Stimulated activated CD8-positive, alpha-beta memory T cell treated with anti-CD3 and anti-CD28 coated beads, Interleukin-4, amount 100 ng/mL, for 48 hours (primary cell): ENCODE measurements around the gene INPP5B.

Experiments
- DNase-seq: peaks from one replicate; pipeline ENCODE4 v3.0.0-alpha.2; 2020

The INPP5B gene

DNA sequence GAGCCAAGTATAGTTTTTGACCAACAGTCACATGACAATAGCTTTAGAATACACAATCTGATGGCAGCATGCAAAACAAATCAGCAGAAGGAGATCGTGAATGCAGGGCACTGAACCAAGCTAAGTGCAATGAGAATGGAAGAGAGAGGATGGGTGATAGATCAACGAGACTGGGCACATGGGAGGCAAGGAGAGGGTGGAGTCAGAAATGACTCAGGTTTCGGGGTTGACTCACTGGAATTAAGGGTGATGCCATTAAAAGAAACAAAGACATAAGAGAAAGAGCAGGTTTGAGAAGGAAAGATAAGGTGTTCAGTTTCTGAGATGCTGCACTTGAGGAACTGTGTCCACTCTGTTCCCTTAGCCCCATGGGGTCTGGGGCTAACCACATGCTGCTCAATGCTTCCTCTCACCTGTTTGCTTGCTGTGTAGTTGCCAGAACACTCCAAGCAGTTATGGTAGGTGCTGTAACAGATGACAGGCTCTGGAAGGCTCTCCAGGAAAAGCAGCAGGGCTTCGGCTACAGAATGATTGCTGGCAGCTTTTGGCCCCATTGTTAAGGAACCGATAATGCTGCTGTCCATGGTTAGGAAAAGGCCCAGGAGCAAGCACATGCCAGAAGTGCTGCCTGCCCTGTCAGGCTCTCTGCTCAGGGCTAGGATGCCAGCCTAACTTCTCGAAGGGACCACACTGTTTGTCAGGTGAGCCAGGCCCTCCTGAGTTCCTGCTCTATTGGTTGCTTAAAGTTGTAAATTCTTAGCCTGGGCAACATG, 81.3 kb downstream of the INPP5B start:
- DNase-seq, result peak; percentile 56

DNA sequence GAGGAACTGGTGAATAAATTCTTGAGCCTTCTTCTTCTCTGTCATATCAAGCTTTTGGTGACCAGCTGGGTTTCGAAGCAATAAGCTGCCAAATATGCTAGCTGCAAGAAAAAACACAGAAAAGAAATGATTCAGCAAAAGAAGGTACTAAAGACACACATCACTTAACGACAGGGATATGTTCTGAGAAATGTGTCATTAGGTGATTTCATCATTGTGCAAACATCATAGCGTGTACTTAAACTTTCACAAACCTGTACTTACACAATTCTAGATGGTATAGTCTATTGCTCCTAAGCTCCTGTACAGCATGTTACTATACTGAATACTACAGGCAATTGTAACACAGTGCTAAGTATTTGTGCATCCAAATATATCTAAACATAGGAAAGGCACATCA, 84.5 kb downstream of the INPP5B start:
- DNase-seq, result no peak

DNA sequence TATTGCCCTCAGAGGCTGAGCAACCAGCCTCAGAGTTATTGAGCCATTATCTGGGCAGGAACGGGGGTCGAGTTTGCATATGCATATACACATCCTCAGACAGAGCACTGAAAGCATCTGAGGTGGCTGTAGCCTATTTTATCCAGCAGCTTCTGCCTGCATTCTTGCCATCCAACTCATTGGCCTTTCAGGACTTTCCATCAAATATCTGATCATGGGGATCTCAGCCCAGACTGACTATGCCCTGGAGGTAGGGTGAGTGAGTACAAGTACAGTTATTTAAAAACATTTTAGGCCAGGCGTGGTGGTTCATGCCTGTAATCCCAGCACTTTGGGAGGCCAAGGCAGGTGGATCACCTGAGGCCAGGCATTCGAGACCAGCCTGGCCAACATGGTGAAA, 85.7 kb downstream of the INPP5B start:
- DNase-seq, result no peak

DNA sequence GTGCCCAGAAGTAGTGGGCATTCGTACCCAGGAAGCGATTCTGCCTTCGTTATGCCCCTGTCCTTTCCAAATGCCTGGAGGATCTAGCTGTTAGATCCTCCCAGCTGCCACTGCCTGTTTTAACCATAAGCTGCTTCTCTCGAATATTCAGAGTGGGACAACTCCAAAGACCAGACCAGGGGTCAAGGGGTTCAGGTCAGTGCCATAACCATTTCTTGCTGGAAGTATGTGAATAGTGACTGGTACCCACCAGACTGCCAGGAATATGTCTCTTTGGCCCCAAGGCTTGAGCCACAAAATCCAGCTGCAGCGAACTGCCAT, 86.5 kb downstream of the INPP5B start:
- DNase-seq, result no peak

DNA sequence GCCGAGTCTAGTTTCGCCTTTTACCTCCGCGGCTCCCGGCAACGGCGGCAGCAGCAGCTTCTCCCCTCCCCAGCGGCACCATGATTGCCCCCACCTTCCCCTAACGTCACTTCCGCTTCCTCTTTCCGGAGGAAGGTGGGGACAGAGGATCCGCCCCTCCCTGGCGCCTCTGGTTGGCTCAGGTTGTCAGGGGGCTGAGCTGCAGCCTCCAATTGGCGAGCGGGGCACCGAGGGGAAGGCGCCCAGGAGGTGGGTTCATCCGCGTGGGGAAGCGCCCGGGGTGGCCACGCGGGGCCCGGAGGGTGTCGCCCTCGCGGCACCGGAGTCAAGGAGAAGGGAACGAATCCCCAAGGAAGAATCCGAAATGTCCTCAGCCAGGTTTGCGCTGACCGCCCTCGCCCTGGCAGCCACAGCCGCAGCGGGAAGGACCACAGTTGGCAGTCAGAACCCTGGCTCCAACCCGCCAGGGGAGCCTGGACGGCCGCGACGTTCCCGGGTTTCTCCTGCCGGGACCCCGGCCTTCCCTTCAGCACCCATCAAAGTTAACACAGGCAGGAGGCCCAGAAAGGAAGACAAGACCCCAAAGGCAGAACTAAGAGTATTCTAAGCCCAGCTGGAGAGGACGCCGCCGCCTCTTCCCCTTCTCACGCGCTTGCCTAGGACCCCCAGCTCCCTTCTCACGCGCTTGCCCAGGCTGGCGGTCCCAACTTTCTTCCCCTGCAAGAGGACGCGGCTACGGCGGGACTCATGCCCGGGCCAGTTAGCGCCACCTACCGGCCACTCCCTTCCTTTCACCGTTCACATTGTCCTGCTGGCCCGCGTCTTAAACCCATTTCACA, 87.1 kb downstream of the INPP5B start, which contains the start of gene MTF1:
Gene MTF1 (minus strand): TSS at position 86 of the 839 bp plus-strand sequence. CDS start 1,934 bp downstream, outside the sequence.
- DNase-seq, result peak; percentile 97

DNA sequence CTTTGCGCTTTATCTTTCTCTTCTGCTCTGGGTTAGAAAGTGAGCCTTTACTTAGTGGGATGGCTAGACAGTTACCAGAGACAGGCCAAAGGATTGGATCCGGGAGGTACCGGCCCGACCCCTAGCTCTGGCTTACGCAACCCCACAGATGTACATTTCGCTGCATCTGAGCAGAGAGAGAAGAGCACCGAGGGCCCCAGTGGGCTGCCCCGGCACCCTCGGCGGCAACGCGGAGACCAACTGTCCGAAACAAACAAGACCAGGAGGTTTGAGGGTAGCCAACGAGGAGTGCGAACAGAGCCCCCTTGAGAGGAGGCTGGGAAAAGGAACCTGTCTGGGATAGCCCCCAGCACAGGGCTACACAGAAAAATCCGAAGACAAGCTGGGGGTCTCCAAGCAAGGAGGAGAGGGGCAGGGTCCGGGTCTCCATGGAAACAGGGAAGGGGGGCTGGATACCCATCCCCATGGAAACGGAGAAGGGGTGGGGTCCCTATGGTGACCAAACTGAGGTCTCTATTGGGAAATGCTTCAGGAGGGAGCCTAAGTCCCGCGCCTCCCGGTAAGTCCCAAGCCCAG, 87.8 kb downstream of the INPP5B start:
- DNase-seq, result no peak

DNA sequence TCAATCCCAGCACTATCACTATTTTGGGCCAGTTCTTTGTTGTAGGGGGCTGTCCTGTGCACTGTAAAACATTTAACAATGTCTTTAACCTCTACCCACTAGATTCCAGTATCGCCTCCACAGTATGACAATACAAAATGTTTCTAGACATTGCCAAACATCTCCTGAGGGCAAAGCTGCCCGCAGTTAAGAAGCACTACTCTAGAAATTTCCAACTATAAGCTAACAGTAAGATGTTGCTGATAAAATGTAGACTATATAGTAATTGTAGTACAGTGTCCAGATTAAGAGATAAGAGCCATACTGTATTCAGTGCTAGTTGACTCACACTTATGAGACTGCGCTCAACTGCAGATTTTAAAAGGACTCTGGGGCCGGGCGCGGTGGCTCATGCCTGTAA, 92.4 kb downstream of the INPP5B start:
- no peak for DNase-seq

DNA sequence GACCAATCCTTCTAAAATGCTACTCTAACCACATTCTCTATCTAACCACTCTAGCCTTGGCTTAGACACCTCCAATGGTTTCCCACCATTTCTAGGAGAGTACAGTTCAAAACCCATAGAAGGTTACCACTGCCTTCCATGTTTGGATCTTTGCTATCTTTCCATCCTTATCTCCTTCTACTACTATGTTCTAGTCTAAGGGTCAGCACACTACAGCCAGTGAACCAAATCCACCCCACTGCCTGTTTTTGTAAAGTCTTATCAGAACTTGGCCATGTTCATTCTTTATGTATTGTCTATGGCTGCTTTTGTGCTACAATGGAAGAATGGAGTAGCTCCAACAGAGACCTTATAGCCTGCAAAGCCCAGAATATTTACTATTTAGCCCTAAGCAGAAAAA, 93.7 kb downstream of the INPP5B start:
- DNase-seq, result no peak

DNA sequence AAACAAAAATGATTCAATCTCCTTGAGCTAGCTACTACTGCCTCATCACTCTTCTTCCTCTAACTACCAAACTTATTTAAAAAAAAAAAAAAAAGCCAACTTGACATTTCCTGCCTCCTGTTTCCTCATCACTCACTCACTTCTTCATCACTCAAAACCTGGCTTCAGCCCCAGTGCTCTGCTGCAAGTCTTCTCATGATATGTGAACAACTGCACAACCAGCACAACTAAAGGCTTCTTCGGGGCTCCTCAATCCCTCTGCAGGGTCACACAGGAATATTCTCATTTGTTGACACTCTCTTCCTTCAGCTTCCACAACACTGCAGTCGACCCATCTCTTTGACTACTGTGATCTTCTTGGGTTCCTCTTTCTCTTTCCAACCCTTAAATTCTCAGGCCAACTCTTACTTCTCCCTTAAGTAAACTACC, 95.1 kb downstream of the INPP5B start:
- no peak for DNase-seq

DNA sequence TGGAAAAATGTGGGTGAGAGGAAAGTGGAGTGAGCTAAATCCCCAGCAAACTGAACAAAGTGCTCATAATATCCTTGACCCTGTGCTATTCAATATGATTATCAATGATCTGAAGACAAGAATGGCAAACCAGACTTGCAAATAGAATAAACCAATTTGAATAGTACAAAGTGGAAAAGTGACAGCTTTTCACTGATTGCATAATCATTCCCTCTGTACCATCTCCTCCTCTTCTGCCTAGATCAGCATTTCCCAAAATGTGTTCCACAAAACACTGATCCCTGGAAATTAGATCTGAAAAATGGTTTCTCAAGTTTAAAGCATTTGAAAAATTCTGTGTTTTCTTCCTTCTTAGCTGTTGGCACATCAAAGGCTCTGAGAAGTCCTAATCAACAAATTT, 95.6 kb downstream of the INPP5B start:
- no peak for DNase-seq

DNA sequence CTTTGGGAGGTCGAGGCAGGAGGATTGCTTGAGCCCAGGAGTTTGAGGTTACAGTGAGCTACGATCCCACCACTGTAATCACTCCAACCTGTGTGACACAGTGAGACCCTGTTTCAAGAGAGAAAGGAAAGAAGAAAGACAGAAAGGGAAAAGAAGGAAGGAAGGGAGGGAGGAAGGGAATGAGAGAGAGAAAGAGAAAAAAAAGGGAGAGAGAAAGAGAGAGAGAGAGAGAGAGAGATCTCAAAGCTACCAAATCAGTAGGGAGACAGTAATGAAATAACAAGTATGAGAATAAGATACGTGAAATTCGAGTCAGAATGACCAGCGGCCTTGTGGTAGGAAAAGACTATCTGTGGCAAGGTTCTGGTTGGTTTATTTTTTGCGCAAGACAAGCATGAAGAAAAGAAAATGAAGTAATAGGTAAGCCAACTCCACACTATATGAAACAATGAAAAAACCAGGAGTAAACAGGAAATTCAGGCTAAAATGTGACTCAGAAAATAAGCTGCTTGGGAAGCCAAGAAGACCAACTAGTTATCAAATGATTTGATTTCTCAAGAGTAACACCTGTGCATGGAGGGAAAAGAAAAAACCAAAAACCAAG, 96.4 kb downstream of the INPP5B start:
- DNase-seq, result no peak

DNA sequence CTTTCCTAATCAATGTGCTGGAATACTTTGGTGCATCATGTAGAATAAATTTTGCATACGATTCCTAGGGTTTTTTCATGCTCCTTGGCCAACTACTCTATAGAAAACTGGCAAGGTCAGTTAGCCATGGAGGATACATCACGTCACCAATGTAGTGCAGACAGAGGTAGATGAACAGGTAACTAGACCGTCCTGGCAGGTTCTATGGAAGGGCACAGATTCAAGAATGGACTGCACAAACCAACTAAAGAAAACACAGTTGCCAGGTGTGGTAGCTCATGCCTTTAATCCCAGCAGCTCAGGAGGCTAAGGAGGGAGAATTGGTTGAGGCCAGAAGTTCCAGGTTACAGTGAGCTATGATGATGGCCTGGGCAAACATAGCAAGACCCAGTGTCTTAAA, 97.4 kb downstream of the INPP5B start:
- no peak for DNase-seq

DNA sequence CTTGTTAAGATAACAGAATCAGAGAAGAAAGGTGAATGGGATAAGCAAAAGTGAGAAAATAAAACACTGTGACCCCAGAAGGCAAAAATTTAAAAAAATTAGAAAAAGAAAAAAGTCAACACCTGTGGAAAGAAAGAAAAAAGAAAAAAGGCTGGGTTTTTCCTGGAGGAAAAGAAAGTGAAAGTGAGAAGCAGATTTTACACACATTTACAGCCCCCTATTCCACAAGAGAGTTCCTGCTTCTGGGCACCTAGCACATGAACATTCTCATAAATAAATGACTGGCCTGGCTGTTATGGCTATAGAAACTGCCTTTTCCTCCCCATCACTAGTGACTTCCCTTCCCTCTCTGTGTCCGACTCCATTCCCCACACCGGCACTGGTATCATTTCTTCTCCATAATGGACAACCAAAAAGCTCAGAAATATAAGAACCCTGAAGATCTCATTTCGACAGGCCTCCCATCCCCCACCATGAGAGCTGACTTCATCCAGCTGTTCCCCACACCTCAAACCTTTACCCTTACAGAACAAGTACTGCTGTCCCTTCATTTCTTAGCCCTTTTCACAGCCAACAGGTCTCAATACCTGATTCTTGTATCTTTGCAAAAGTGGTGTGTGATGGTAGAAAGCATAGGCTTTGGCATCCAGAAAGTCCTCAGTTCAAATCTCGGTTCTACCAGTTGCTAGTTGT, 100.1 kb downstream of the INPP5B start:
- DNase-seq, result no peak

DNA sequence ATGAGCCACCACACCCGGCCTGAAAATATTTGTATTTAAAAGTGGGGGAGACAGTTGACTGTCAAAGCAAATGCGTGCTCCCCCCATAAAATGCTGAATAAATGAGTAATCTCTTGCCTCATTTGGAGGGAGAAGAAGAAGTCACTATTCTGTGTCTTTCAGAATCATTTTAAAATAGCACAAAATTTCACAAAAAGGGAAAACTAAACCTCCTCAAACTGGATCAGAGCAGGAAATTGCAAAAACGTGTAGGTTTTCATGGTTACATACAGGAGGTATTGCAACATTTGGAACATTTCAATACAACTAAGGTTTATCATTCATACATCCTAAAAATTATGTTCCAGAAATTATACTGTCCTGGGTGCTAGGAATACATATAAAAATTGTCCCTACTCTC, 101.1 kb downstream of the INPP5B start:
- no peak for DNase-seq

DNA sequence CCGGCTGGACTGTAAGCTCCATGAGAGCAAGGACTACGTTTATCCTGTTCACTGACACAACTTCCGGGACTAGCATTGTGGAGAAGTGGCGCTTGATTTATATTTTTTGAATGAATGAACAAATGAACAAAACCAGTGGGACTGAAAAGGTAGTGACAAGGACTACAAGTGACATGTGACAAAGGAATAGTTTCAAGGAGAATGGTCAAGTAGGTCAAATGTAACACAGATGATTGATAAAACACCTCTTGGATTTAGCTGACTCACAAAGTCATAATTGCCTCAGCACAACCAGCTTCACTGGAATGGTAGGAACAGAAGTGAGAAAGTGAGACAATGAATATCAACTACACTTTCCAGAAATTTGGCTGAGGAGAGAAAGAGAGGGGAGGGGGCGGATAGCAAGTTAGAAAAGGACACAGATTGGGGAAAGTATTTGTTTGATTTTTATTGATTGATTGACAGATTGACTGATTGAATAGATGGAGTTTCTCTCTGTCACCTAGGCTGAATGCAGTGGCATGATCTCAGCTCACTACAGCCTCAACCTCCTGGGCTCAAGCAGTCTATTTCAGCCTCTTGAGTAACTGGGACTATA, 101.7 kb downstream of the INPP5B start:
- DNase-seq, result no peak

DNA sequence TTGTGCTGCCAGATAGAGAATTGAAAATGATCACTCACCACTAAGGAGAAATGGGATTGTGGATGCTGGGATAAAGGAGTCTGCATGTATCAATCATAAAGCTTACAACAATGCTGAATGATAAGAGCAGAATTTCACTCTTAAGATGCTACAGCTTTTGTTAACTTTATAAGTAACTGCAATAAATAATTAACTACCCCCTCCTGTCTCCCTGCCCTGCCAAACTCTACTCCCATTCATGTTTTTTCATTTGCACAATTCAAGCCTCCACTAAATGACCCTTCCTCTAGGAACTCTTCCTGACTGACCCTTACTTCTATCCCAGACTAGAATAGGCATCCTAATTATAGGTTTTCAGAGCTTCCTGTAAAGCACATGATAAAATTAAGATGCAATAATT, 102.3 kb downstream of the INPP5B start:
- no peak for DNase-seq

DNA sequence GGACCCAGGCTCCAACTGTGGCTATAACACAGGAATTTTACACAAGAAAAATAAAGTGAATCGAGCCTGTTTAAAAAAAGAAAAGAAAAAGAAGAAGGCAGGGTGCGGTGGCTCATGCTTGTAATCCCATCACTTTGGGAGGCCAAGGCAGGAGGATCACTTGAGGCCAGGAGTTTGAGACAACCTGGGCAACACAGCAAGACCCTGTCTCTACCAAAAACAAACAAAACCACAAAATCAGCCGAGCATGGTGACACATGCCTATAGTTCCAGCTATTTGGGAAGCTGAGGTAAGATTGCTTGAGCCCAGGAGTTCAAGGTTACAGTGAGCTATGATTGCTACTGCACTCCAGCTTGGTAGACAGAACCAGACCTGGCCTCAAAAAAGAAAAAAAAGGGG, 105.2 kb downstream of the INPP5B start:
- DNase-seq, result no peak

DNA sequence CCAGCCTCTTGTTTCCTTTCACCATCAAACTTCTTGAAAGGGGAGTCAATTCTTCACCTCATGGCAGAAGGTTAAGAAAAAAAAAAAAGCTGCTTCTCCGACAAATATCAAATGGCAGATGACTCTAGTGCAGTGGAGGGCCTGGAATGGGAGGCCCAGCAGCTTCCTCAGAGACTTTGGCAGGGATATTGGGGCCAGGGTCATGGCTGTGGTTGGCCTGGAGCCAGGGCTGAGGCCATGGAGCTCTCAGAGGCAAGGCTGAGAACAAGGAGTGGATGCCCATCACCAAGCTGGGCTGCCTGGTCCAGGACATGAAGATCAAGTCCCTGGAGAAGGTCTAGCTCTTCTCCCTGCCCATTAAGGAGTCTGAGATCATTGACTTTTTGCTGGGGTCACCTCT, 106.1 kb downstream of the INPP5B start:
- DNase-seq, result no peak

DNA sequence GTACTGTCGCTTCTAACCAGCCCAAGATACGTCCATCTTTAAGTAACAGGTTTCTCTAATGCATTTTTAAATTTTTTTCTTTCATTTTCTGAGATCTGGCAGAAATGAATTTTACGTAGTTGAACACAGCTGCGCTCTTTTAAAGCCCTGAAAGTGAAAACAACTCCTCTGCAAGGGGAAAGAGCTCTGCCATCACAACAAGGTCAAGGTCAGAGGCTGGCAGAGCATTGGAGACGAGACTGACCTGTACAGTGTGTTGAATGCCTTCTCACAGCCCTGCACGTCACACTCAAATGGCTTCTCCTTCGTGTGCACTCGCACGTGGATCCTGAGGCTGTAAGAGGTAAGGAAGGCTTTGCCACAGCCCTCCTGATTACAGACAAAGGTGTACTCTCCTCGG, 107.2 kb downstream of the INPP5B start:
- DNase-seq, result no peak

DNA sequence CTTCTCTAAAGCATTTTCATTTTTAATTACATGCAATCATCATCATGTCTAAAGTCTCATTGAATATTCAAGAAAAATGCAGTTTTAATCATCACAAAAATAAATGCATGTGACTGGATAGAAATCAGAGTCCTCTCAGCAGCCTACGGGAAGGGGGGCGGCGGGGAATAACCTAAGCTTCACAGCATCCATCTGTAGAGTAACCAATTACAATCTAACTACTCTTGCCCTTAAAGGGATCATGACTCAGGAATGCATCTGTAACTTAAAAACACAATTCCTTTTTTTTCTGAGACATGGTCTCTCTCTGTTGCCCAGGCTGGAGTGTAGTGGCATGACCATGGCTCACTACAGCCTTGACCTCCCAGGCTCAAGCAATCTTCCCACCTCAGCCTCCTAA, 110.1 kb downstream of the INPP5B start:
- DNase-seq, result no peak

DNA sequence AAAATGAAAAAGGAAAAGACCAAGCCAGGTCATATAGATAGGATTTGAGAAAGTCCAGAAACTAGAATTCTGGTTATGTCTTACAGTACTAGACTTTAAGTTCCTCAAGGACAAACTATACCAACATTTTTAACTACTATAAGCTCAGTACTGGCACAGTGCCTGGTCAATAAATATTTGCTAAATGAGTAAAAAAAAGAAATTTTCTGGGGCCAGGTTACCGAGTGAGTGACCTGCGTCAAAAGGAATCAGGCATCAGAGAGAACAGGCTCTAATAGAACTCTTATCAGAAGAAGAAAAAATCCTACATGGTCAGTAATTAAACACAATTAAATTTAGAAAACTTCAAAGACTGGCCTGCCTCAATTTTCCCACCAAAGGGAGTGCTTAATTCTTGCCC, 115.0 kb downstream of the INPP5B start:
- no peak for DNase-seq

DNA sequence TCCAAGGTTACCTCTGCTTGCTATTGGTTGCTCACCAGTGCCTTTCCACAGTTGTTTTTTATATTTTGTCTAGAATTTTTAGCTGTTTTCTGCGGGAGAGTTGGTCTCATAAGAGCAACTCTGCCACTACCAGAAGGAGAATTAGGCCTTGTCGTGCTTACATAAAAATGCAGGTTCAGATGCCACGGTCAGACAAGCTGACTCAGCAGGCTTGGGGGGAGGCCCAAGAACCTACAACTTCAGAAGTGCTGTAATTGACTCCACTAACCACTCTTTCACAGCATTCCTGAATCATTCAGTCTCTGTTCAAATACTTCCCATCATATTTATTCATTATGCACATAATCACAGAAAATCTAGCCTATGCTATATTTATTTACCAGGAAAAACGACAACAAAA, 115.7 kb downstream of the INPP5B start:
- DNase-seq, result no peak
